Chondrocyte (in vitro differentiated cells): ENCODE results near the gene NBEAL2. TPM values are rescaled to one million over a fixed set of nuclear protein-coding genes. Genes with fewer than 3 reads are reported as not detected.
A peak's percentile ranks its signal among the peaks of the same experiment; 100 is the strongest.
"Not testable (repeated sequence)": the region's sequence is repeated elsewhere in the genome, so short reads cannot be mapped to it uniquely, and the experiment has no call there.

Source experiments
- DNase-seq: peaks from one replicate; pipeline ENCODE4 v3.0.0; 2021; ENCODE audit warnings: mixed read lengths, low spot score
- H3K27ac Mint-ChIP-seq: one replicate; pipeline ENCODE4 v1.8.0; 2021; ENCODE audit warnings: mild to moderate bottlenecking, moderate library complexity, mixed read lengths; ENCODE audit not compliant: unreplicated experiment
- H3K27me3 Mint-ChIP-seq: 2 replicates; pipeline ENCODE4 v1.8.0; 2021; ENCODE audit warnings: low read depth, mixed read lengths
- H3K36me3 Mint-ChIP-seq: 2 replicates; pipeline ENCODE4 v1.8.0; 2021; ENCODE audit warnings: low read depth, mixed read lengths
- H3K4me1 Mint-ChIP-seq: 2 replicates; pipeline ENCODE4 v1.8.0; 2021; ENCODE audit warnings: low read depth, mild to moderate bottlenecking, mixed read lengths
- H3K4me3 Mint-ChIP-seq: one replicate; pipeline ENCODE4 v1.8.0; 2021; ENCODE audit warnings: mild to moderate bottlenecking, moderate library complexity, mixed read lengths; ENCODE audit not compliant: unreplicated experiment
- H3K9me3 Mint-ChIP-seq: 2 replicates; pipeline ENCODE4 v1.8.0; 2021; ENCODE audit warnings: low read depth, mixed read lengths
- total RNA-seq: library from RNA; stranded (reverse); gene quantifications from 3 replicates; pipeline ENCODE4 v1.2.1, GENCODE V29; 2021
- TF ChIP-seq, protein P1 (sequence below): fragments of 200-600 bp; sonication (generic); IDR thresholded peaks from 2 replicates; pipeline ENCODE4 v1.5.0; 2021; ENCODE audit warnings: antibody characterized with exemption, mild to moderate bottlenecking, moderate library complexity

NBEAL2 gene
- total RNA-seq, 1 donor from 2014 or later: 18.1 TPM

DNA sequence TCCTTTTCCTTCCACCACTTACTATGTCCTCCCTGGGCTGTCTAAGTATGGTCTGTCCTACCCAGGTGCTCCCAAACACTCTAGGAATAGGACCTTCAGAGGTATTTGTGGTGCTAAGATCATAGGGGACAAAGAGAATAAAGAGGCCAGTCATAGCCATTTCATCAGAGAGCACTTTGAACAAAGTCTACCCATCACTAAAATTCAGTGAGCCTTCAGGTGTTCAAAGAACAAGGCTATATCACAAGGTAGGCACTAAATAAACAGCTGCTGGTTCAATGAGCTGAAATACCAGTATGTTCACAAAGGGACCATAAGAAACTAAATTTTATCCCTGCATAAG, 38.8 kb downstream of the NBEAL2 start:
- peaks cover 20% of the 10 kb centered on the region for H3K36me3 Mint-ChIP-seq
- DNase-seq: no peak
- no peaks in the 10 kb centered on the region for H3K9me3 Mint-ChIP-seq
- no peaks in the 10 kb centered on the region for H3K27me3 Mint-ChIP-seq
- H3K4me1 Mint-ChIP-seq: peaks cover 29% of the 10 kb centered on the region
- no peak overlapping the region for H3K4me3 Mint-ChIP-seq
- TF ChIP-seq, protein P1, sequence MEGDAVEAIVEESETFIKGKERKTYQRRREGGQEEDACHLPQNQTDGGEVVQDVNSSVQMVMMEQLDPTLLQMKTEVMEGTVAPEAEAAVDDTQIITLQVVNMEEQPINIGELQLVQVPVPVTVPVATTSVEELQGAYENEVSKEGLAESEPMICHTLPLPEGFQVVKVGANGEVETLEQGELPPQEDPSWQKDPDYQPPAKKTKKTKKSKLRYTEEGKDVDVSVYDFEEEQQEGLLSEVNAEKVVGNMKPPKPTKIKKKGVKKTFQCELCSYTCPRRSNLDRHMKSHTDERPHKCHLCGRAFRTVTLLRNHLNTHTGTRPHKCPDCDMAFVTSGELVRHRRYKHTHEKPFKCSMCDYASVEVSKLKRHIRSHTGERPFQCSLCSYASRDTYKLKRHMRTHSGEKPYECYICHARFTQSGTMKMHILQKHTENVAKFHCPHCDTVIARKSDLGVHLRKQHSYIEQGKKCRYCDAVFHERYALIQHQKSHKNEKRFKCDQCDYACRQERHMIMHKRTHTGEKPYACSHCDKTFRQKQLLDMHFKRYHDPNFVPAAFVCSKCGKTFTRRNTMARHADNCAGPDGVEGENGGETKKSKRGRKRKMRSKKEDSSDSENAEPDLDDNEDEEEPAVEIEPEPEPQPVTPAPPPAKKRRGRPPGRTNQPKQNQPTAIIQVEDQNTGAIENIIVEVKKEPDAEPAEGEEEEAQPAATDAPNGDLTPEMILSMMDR: no peak
- H3K27ac Mint-ChIP-seq: no peak overlapping the region

DNA sequence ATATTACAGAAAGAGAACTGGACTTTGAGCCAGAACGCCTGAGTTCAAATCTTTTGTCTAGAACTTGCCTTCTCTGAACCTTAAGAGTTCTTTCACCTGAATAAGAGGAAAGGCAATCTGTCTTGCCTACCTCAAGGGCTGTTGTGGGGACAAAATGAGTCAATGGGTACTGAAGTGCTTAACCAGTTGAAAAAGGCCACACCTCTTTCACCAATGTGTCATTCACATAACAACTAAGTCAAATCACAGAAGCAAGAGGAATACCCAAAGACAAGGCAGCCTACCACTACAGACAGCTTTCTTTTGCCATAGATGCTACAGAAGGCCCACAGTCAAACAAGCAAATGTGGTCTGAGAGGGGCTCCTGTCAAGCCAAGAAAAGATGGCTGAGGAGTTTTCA, 39.7 kb downstream of the NBEAL2 start:
- Mint-ChIP-seq H3K27me3 (no peaks in the 10 kb centered on the region), H3K4me3 (no peak overlapping the region), H3K36me3 (peaks cover 20% of the 10 kb centered on the region), H3K9me3 (no peaks in the 10 kb centered on the region), H3K4me1 (peaks cover 29% of the 10 kb centered on the region), H3K27ac (no peak overlapping the region)
- TF ChIP-seq, protein P1: no peak
- no peak for DNase-seq

GRCh38 chr3:47020311-47020710, 40.8 kb downstream of the NBEAL2 start:
- Mint-ChIP-seq H3K4me3 (no peak overlapping the region), H3K9me3 (no peaks in the 10 kb centered on the region), H3K4me1 (peaks cover 29% of the 10 kb centered on the region), H3K36me3 (peaks cover 16% of the 10 kb centered on the region), H3K27ac (no peak overlapping the region), H3K27me3 (no peaks in the 10 kb centered on the region)
- TF ChIP-seq, protein P1: no peak
- DNase-seq: no peak

DNA sequence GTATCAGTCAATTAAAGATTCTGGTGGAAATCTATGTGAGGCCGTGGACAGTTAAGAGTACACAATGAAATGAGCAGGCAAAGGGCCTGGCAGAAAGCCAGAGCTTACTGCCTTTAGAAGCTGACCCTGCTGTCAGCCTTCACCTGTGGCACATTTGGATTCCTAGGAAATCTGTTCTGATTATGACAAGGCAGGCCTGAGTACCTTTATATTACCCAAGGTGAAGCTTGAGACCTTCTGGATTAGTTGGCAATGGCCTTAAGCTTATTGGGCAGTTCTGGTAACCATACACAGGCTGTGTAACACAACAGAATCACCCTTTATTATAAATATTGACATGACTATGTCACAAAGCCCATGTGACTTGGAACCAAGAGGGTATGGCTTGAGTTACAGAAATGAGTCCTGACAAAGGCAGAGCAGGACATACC, 43.2 kb downstream of the NBEAL2 start:
- H3K4me3 Mint-ChIP-seq: no peak overlapping the region
- DNase-seq: no peak
- H3K27me3 Mint-ChIP-seq: no peaks in the 10 kb centered on the region
- H3K27ac Mint-ChIP-seq: no peak overlapping the region
- H3K9me3 Mint-ChIP-seq: no peaks in the 10 kb centered on the region
- H3K4me1 Mint-ChIP-seq: peaks cover 18% of the 10 kb centered on the region
- TF ChIP-seq, protein P1: no peak
- peaks cover 13% of the 10 kb centered on the region for H3K36me3 Mint-ChIP-seq

GRCh38 chr3:47024932-47025331, 45.5 kb downstream of the NBEAL2 start:
- Mint-ChIP-seq H3K4me3 (no peak overlapping the region), H3K27me3 (no peaks in the 10 kb centered on the region), H3K4me1 (peaks cover 7% of the 10 kb centered on the region), H3K9me3 (no peaks in the 10 kb centered on the region), H3K36me3 (peaks cover 9% of the 10 kb centered on the region), H3K27ac (peak overlapping the region; percentile 28)
- no peak for DNase-seq
- TF ChIP-seq, protein P1: no peak

DNA sequence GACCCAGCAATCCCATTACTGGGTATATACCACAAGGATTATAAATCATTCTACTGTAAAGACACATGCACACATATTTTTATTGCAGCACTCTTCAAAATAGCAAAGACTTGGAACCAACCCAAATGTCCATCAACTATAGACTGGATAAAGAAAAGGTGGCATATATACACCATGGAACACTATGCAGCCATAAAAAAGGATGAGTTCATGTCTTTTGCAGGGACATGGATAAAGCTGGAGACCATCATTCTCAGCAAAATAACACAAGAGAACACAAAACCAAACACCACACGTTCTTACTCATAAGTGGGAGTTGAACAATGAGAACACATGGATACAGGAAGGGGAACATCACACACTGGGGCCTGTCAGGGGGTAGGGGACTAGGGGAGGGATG, 47.0 kb downstream of the NBEAL2 start:
- H3K4me1 Mint-ChIP-seq, H3K9me3 Mint-ChIP-seq, H3K36me3 Mint-ChIP-seq: not testable (repeated sequence)

More for the DNA sequence above, 47.0 kb downstream of the NBEAL2 start:
- H3K27ac Mint-ChIP-seq, H3K27me3 Mint-ChIP-seq, H3K4me3 Mint-ChIP-seq, DNase-seq: not testable (repeated sequence)
